Measurements from ENCODE around the gene CST9.

CST9 gene

GRCh38 chr20:23574977-23575376, 30.7 kb downstream of the CST9 start:
- Histone ChIP-seq H3K9me3 (ENCODE audit: control insufficient read depth in 5 of 5, low read length in 5 of 5) (no peaks in the 10 kb centered on the region), H3K27me3 (ENCODE audit: control insufficient read depth in 5 of 5, insufficient read depth in 4 of 5, low read length in 5 of 5) (no peaks in the 10 kb centered on the region), H3K4me1 (ENCODE audit: control insufficient read depth in 5 of 5, insufficient read depth in 5 of 5, low read length in 5 of 5) (no peaks in the 10 kb centered on the region), H3K27ac (ENCODE audit: low read depth, low read length) (no peak overlapping the region), H3K36me3 (ENCODE audit: control insufficient read depth in 5 of 5, insufficient read depth in 5 of 5, low read length in 5 of 5) (no peaks in the 10 kb centered on the region), H3K9ac (ENCODE audit: low read length in 5 of 5) (no peak overlapping the region), H3K4me3 (ENCODE audit: low read depth in 1 of 5, low read length in 5 of 5) (no peak overlapping the region)

- no peaks in the 10 kb centered on the region for H3K9me3 ChIP-seq (ENCODE audit: control insufficient read depth in 5 of 5, low read length in 5 of 5)
- no peak overlapping the region for H3K4me3 ChIP-seq (ENCODE audit: low read depth in 1 of 5, low read length in 5 of 5)
- peaks cover 0 to 7% (median 2%) of the 10 kb centered on the region in 5 donors for H3K27me3 ChIP-seq (ENCODE audit: control insufficient read depth in 5 of 5, insufficient read depth in 4 of 5, low read length in 5 of 5)
- no peaks in the 10 kb centered on the region for H3K36me3 ChIP-seq (ENCODE audit: control insufficient read depth in 5 of 5, insufficient read depth in 5 of 5, low read length in 5 of 5)
- H3K27ac ChIP-seq (ENCODE audit: low read depth, low read length), result no peak overlapping the region
- H3K4me1 ChIP-seq (ENCODE audit: control insufficient read depth in 5 of 5, insufficient read depth in 5 of 5, low read length in 5 of 5), result no peaks in the 10 kb centered on the region
- H3K9ac ChIP-seq (ENCODE audit: low read length in 5 of 5), result no peak overlapping the region
Observed at GRCh38 chr20:23570178-23570760, 35.4 kb downstream of the CST9 start.

- Histone ChIP-seq H3K27ac (ENCODE audit: low read depth, low read length) (no peak overlapping the region), H3K4me3 (ENCODE audit: low read depth in 1 of 5, low read length in 5 of 5) (no peak overlapping the region), H3K9me3 (ENCODE audit: control insufficient read depth in 5 of 5, low read length in 5 of 5) (no peaks in the 10 kb centered on the region), H3K9ac (ENCODE audit: low read length in 5 of 5) (no peak overlapping the region), H3K4me1 (ENCODE audit: control insufficient read depth in 5 of 5, insufficient read depth in 5 of 5, low read length in 5 of 5) (no peaks in the 10 kb centered on the region), H3K36me3 (ENCODE audit: control insufficient read depth in 5 of 5, insufficient read depth in 5 of 5, low read length in 5 of 5) (no peaks in the 10 kb centered on the region), H3K27me3 (ENCODE audit: control insufficient read depth in 5 of 5, insufficient read depth in 4 of 5, low read length in 5 of 5) (peaks cover 0 to 7% (median 2%) of the 10 kb centered on the region in 5 donors)
Observed at GRCh38 chr20:23569570-23569969, 36.1 kb downstream of the CST9 start.

- Histone ChIP-seq H3K9me3 (ENCODE audit: control insufficient read depth in 5 of 5, low read length in 5 of 5) (no peaks in the 10 kb centered on the region), H3K36me3 (ENCODE audit: control insufficient read depth in 5 of 5, insufficient read depth in 5 of 5, low read length in 5 of 5) (no peaks in the 10 kb centered on the region), H3K4me1 (ENCODE audit: control insufficient read depth in 5 of 5, insufficient read depth in 5 of 5, low read length in 5 of 5) (no peaks in the 10 kb centered on the region), H3K4me3 (ENCODE audit: low read depth in 1 of 5, low read length in 5 of 5) (no peak overlapping the region), H3K9ac (ENCODE audit: low read length in 5 of 5) (no peak overlapping the region), H3K27ac (ENCODE audit: low read depth, low read length) (no peak overlapping the region), H3K27me3 (ENCODE audit: control insufficient read depth in 5 of 5, insufficient read depth in 4 of 5, low read length in 5 of 5) (peaks cover 0 to 7% (median 2%) of the 10 kb centered on the region in 5 donors)
Observed at GRCh38 chr20:23568971-23569330, 36.8 kb downstream of the CST9 start.

GRCh38 chr20:23568320-23568970, 37.3 kb downstream of the CST9 start, which contains the start of gene CST9L:
CST9L (minus strand) TSS chr20:23568484; CDS start chr20:23568450, 34 bp downstream.
- H3K4me3 ChIP-seq (ENCODE audit: low read depth in 1 of 5, low read length in 5 of 5), result no peak within 1 kb of the TSS
- no peak within 1 kb of the TSS for H3K9ac ChIP-seq (ENCODE audit: low read length in 5 of 5)
- H3K36me3 ChIP-seq (ENCODE audit: control insufficient read depth in 5 of 5, insufficient read depth in 5 of 5, low read length in 5 of 5), result no peaks in the 10 kb centered on the region
- H3K9me3 ChIP-seq (ENCODE audit: control insufficient read depth in 5 of 5, low read length in 5 of 5), result peaks cover 0 to 2% (median 0%) of the 10 kb centered on the region in 5 donors
- H3K27ac ChIP-seq (ENCODE audit: low read depth, low read length), result no peak within 1 kb of the TSS
- H3K4me1 ChIP-seq (ENCODE audit: control insufficient read depth in 5 of 5, insufficient read depth in 5 of 5, low read length in 5 of 5), result no peaks in the 10 kb centered on the region
- H3K27me3 ChIP-seq (ENCODE audit: control insufficient read depth in 5 of 5, insufficient read depth in 4 of 5, low read length in 5 of 5), result peaks cover 0 to 7% (median 2%) of the 10 kb centered on the region in 5 donors

GRCh38 chr20:23566199-23566932, 39.4 kb downstream of the CST9 start:
- Histone ChIP-seq H3K4me3 (ENCODE audit: low read depth in 1 of 5, low read length in 5 of 5) (no peak overlapping the region), H3K27me3 (ENCODE audit: control insufficient read depth in 5 of 5, insufficient read depth in 4 of 5, low read length in 5 of 5) (peaks cover 0 to 7% (median 2%) of the 10 kb centered on the region in 5 donors), H3K27ac (ENCODE audit: low read depth, low read length) (no peak overlapping the region), H3K36me3 (ENCODE audit: control insufficient read depth in 5 of 5, insufficient read depth in 5 of 5, low read length in 5 of 5) (no peaks in the 10 kb centered on the region), H3K9me3 (ENCODE audit: control insufficient read depth in 5 of 5, low read length in 5 of 5) (peaks cover 3 to 18% (median 17%) of the 10 kb centered on the region in 5 donors), H3K9ac (ENCODE audit: low read length in 5 of 5) (no peak overlapping the region), H3K4me1 (ENCODE audit: control insufficient read depth in 5 of 5, insufficient read depth in 5 of 5, low read length in 5 of 5) (no peaks in the 10 kb centered on the region)

- Histone ChIP-seq H3K9ac (ENCODE audit: low read length in 5 of 5) (no peak overlapping the region), H3K27ac (ENCODE audit: low read depth, low read length) (no peak overlapping the region), H3K9me3 (ENCODE audit: control insufficient read depth in 5 of 5, low read length in 5 of 5) (peaks cover 6 to 24% (median 22%) of the 10 kb centered on the region in 5 donors), H3K4me1 (ENCODE audit: control insufficient read depth in 5 of 5, insufficient read depth in 5 of 5, low read length in 5 of 5) (no peaks in the 10 kb centered on the region), H3K36me3 (ENCODE audit: control insufficient read depth in 5 of 5, insufficient read depth in 5 of 5, low read length in 5 of 5) (no peaks in the 10 kb centered on the region), H3K4me3 (ENCODE audit: low read depth in 1 of 5, low read length in 5 of 5) (no peak overlapping the region), H3K27me3 (ENCODE audit: control insufficient read depth in 5 of 5, insufficient read depth in 4 of 5, low read length in 5 of 5) (peaks cover 0 to 7% (median 2%) of the 10 kb centered on the region in 5 donors)
Observed at GRCh38 chr20:23565503-23566045, 40.1 kb downstream of the CST9 start.

- peaks cover 0 to 7% (median 2%) of the 10 kb centered on the region in 5 donors for H3K27me3 ChIP-seq (ENCODE audit: control insufficient read depth in 5 of 5, insufficient read depth in 4 of 5, low read length in 5 of 5)
- no peak overlapping the region for H3K27ac ChIP-seq (ENCODE audit: low read depth, low read length)
- no peak overlapping the region for H3K4me3 ChIP-seq (ENCODE audit: low read depth in 1 of 5, low read length in 5 of 5)
- peaks cover 6 to 29% (median 28%) of the 10 kb centered on the region in 5 donors for H3K9me3 ChIP-seq (ENCODE audit: control insufficient read depth in 5 of 5, low read length in 5 of 5)
- H3K9ac ChIP-seq (ENCODE audit: low read length in 5 of 5), result no peak overlapping the region
- no peaks in the 10 kb centered on the region for H3K4me1 ChIP-seq (ENCODE audit: control insufficient read depth in 5 of 5, insufficient read depth in 5 of 5, low read length in 5 of 5)
- no peaks in the 10 kb centered on the region for H3K36me3 ChIP-seq (ENCODE audit: control insufficient read depth in 5 of 5, insufficient read depth in 5 of 5, low read length in 5 of 5)
Observed at GRCh38 chr20:23564927-23565326, 40.8 kb downstream of the CST9 start.

GRCh38 chr20:23562721-23563342, 42.9 kb downstream of the CST9 start:
- Histone ChIP-seq H3K27me3 (ENCODE audit: control insufficient read depth in 5 of 5, insufficient read depth in 4 of 5, low read length in 5 of 5) (peaks cover 0 to 2% (median 0%) of the 10 kb centered on the region in 5 donors), H3K27ac (ENCODE audit: low read depth, low read length) (no peak overlapping the region), H3K4me1 (ENCODE audit: control insufficient read depth in 5 of 5, insufficient read depth in 5 of 5, low read length in 5 of 5) (no peaks in the 10 kb centered on the region), H3K36me3 (ENCODE audit: control insufficient read depth in 5 of 5, insufficient read depth in 5 of 5, low read length in 5 of 5) (no peaks in the 10 kb centered on the region), H3K9me3 (ENCODE audit: control insufficient read depth in 5 of 5, low read length in 5 of 5) (peaks cover 6 to 42% (median 33%) of the 10 kb centered on the region in 5 donors), H3K4me3 (ENCODE audit: low read depth in 1 of 5, low read length in 5 of 5) (peak overlapping the region in 3 of 5 donors; percentile 3 to 36 (median 28)), H3K9ac (ENCODE audit: low read length in 5 of 5) (no peak overlapping the region)

Data from subcutaneous abdominal adipose tissue (tissue), 5 donors.